ENCODE results near the gene SORL1.

DNA sequence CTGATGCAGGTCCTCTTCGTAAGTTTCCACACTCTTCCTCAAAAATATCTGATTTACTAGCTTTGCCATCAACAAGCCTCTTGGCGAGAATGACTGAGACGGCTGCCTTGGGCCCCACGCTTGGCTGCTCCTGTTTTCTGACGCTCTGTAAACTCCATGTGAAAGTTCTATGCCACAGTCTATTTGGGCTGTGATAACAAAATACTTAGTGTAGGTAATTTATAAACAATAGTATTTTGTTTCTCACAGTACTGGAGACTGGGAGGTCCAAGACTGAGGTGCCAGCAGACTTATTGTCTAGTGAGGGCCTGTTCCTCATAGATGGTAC, 123.8 kb downstream of the SORL1 start:
- TF ChIP-seq, protein P1, sequence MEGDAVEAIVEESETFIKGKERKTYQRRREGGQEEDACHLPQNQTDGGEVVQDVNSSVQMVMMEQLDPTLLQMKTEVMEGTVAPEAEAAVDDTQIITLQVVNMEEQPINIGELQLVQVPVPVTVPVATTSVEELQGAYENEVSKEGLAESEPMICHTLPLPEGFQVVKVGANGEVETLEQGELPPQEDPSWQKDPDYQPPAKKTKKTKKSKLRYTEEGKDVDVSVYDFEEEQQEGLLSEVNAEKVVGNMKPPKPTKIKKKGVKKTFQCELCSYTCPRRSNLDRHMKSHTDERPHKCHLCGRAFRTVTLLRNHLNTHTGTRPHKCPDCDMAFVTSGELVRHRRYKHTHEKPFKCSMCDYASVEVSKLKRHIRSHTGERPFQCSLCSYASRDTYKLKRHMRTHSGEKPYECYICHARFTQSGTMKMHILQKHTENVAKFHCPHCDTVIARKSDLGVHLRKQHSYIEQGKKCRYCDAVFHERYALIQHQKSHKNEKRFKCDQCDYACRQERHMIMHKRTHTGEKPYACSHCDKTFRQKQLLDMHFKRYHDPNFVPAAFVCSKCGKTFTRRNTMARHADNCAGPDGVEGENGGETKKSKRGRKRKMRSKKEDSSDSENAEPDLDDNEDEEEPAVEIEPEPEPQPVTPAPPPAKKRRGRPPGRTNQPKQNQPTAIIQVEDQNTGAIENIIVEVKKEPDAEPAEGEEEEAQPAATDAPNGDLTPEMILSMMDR (IDR thresholded peaks at IDR 0.05): no peak
- no peak for TF ChIP-seq POLR2A (IDR thresholded peaks at IDR 0.05)
- TF ChIP-seq POLR2AphosphoS5 (IDR thresholded peaks at IDR 0.05; ENCODE audit: insufficient read depth in 1 of 2, low read depth in 1 of 2): no peak
